Esophagus (tissue), 2 donors: ENCODE measurements around the gene CHIC2. TPM values are rescaled to one million over a fixed set of nuclear protein-coding genes. Genes with fewer than 3 reads are reported as not detected.

Experiments
- H3K27ac ChIP-seq, 2 donors: one replicate each; pipeline ENCODE4 v1.5.1; 2013; ENCODE audit warnings: low read depth in 2 of 2, mild to moderate bottlenecking in 2 of 2, inconsistent platforms in 1 of 2, low read length in 1 of 2, moderate library complexity in 1 of 2
- H3K27me3 ChIP-seq, 2 donors: one replicate each; pipeline ENCODE4 v1.6.1; 2013; ENCODE audit warnings: low read length in 2 of 2, control low read depth in 1 of 2, mild to moderate bottlenecking in 1 of 2; ENCODE audit not compliant: insufficient read depth in 2 of 2, control insufficient read depth in 1 of 2
- H3K36me3 ChIP-seq, 2 donors: one replicate each; pipeline ENCODE4 v1.6.1; 2013; ENCODE audit warnings: low read length in 1 of 2; ENCODE audit not compliant: control insufficient read depth in 2 of 2, insufficient read depth in 2 of 2
- H3K4me1 ChIP-seq, 2 donors: one replicate each; pipeline ENCODE4 v1.6.1; 2013; ENCODE audit warnings: low read length in 1 of 2; ENCODE audit not compliant: control insufficient read depth in 2 of 2, insufficient read depth in 2 of 2
- H3K4me3 ChIP-seq, 2 donors: one replicate each; pipeline ENCODE4 v1.5.1; 2013; ENCODE audit warnings: low read length in 2 of 2, mild to moderate bottlenecking in 2 of 2, low read depth in 1 of 2, moderate library complexity in 1 of 2
- H3K9me3 ChIP-seq, 2 donors: one replicate each; pipeline ENCODE4 v1.6.1; 2013; ENCODE audit warnings: mild to moderate bottlenecking in 2 of 2, low read depth in 1 of 2, low read length in 1 of 2, moderate library complexity in 1 of 2; ENCODE audit not compliant: control insufficient read depth in 2 of 2, insufficient read depth in 1 of 2
- WGBS, 2 donors: extraction: QIAGEN DNeasy Blood & Tissue Kit; methylation state at CpG; one replicate each; pipeline ENCODE4 v1.1.7; 2013; 5-methylcytosine and 5-hydroxymethylcytosine counted together
- polyA plus RNA-seq, 2 donors: library from polyadenylated mRNA; stranded (reverse); fragments of 200-250 nt; gene quantifications; one replicate each; pipeline ENCODE4 v1.2.3, GENCODE V29; 2013
- donor health status: healthy with polysubstance abuse.
- donor health status: Bipolar disorder and iron deficiency.

The CHIC2 gene
- polyA plus RNA-seq, 2 donors = 16.5 to 22.1 TPM

- H3K36me3 ChIP-seq = no peaks in the 10 kb centered on the region
- peaks cover 2 to 9% of the 10 kb centered on the region in 2 donors for H3K4me1 ChIP-seq
- no peaks in the 10 kb centered on the region for H3K9me3 ChIP-seq
- H3K27ac ChIP-seq = no peak overlapping the region
- H3K4me3 ChIP-seq = no peak overlapping the region
- 98 to 100% methylated on average over 1 of the region's 1 CpG for WGBS, 2 donors
- H3K27me3 ChIP-seq = no peaks in the 10 kb centered on the region
Measured at GRCh38 chr4:53967986-53968385, 96.4 kb downstream of the CHIC2 start.

- H3K27ac ChIP-seq = peak overlapping the region in 1 of 2 donors; percentile 41
Measured at GRCh38 chr4:53963781-53964180, 100.6 kb downstream of the CHIC2 start.

DNA sequence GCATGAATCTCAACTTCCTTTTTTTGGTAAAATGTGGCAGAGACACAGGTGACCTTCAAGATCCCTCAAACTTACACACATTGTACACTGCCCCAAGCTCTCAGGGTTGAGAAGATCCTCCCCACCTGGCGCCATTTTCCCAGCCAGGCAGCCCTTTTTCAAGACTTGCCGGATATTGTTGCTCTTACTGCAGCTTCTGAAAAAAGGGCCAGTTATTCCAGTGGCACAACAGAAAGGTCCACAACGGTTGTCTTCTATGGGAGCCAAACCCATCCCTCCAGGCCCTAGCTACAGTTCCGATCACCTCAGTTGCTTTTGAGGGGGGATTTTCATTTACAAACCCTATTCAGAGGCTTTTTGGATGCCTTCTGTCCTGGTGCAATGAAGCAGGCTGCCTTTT, 101.1 kb downstream of the CHIC2 start:
- Histone ChIP-seq H3K27me3 (no peaks in the 10 kb centered on the region), H3K36me3 (no peaks in the 10 kb centered on the region), H3K9me3 (no peaks in the 10 kb centered on the region), H3K4me1 (peaks cover 2 to 13% of the 10 kb centered on the region in 2 donors), H3K27ac (peak overlapping the region; percentile 5 to 41), H3K4me3 (no peak overlapping the region)
- WGBS, 2 donors = 72 to 76% methylated on average over 4 of the region's 4 CpGs

More at GRCh38 chr4:53963781-53964180, 100.6 kb downstream of the CHIC2 start:
- Histone ChIP-seq H3K27me3 (no peaks in the 10 kb centered on the region), H3K9me3 (no peaks in the 10 kb centered on the region), H3K36me3 (no peaks in the 10 kb centered on the region), H3K4me3 (no peak overlapping the region), H3K4me1 (peaks cover 2 to 13% of the 10 kb centered on the region in 2 donors)
- 35 to 46% methylated on average over 3 of the region's 3 CpGs for WGBS, 2 donors

DNA sequence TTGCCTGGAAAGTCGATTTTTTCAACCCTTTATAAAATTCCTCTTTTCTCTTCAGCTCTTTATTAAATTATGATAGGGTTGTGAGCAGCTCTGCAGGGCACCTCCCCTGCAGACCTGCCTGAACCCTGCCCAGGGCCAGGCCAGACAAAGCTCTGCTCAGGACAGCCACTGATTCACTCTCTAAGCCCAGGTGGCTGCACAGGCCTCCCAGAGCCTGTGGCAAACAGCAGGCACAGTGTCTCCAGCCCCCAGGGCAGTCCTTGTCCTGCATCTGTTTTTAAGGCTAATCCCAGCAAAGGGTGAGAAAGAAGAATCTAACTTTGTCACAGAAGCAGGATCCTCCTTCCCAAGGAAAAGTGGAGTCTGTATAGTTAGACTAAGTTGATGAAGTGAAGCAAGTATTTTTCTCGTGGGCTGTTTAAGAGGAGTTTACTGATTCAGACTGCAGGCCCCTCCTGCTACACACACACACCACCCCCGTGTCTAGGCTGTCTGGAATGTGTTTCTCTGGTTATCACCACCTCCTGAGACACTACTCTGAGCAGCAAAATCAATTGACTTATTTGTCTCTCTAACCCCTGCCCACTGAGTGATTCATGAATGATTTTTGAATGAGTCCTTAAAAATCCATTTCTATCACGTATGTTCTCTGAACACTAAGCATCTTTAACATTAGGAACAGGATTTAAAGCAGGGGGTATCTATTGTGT, 101.7 kb downstream of the CHIC2 start:
- Histone ChIP-seq H3K36me3 (no peaks in the 10 kb centered on the region), H3K4me3 (no peak overlapping the region), H3K27me3 (no peaks in the 10 kb centered on the region), H3K27ac (peak overlapping the region in 1 of 2 donors; percentile 47), H3K9me3 (no peaks in the 10 kb centered on the region), H3K4me1 (peaks cover 2 to 13% of the 10 kb centered on the region in 2 donors)
- 59 to 63% methylated on average over 4 of the region's 4 CpGs for WGBS, 2 donors

GRCh38 chr4:53961351-53961750, 103.1 kb downstream of the CHIC2 start:
- no peak overlapping the region for H3K27ac ChIP-seq
- no peaks in the 10 kb centered on the region for H3K9me3 ChIP-seq
- no peaks in the 10 kb centered on the region for H3K27me3 ChIP-seq
- WGBS, 2 donors = 85 to 88% methylated on average over 1 of the region's 1 CpG
- H3K36me3 ChIP-seq = no peaks in the 10 kb centered on the region
- peaks cover 2 to 10% of the 10 kb centered on the region in 2 donors for H3K4me1 ChIP-seq
- no peak overlapping the region for H3K4me3 ChIP-seq

GRCh38 chr4:53960843-53961242, 103.6 kb downstream of the CHIC2 start:
- Histone ChIP-seq H3K27ac (no peak overlapping the region), H3K36me3 (no peaks in the 10 kb centered on the region), H3K9me3 (no peaks in the 10 kb centered on the region), H3K4me3 (no peak overlapping the region), H3K4me1 (peaks cover 2 to 8% of the 10 kb centered on the region in 2 donors), H3K27me3 (no peaks in the 10 kb centered on the region)
- 88 to 90% methylated on average over 5 of the region's 5 CpGs for WGBS, 2 donors

Other genes with a start within 250 kb of the CHIC2 start
- gene GSX2, start 35.6 kb upstream of the CHIC2 start, polyA plus RNA-seq = not detected
- 1 to 10 TPM; 3.9 to 7.4 TPM for gene PDGFRA, start 164.7 kb upstream of the CHIC2 start, polyA plus RNA-seq